HEK293 (cell line): ENCODE measurements around the gene SLC16A6.

Experiments
- CTCF ChIP-seq: fragments of 450-650 bp; formaldehyde crosslinking; IDR thresholded peaks from 2 replicates; pipeline ENCODE4 v1.5.1; 2016; ENCODE audit warnings: missing biosample characterization, missing genetic modification characterization
- PRDM1 ChIP-seq: fragments of 450-650 bp; formaldehyde crosslinking; IDR thresholded peaks from 2 replicates; pipeline ENCODE4; 2016; ENCODE audit warnings: missing biosample characterization, missing genetic modification characterization
- ZNF175 ChIP-seq: fragments of 450-650 bp; formaldehyde crosslinking; IDR thresholded peaks from 2 replicates; pipeline ENCODE4 v1.5.1; 2016; ENCODE audit warnings: missing biosample characterization, missing genetic modification characterization
- ZNF624 ChIP-seq: fragments of 450-650 bp; formaldehyde crosslinking; IDR thresholded peaks from 2 replicates; pipeline ENCODE4 v1.5.1; 2017; ENCODE audit warnings: missing biosample characterization, missing genetic modification characterization
- ZSCAN16 ChIP-seq: fragments of 450-650 bp; formaldehyde crosslinking; IDR thresholded peaks from 2 replicates; pipeline ENCODE4 v1.5.1; 2016; ENCODE audit warnings: missing biosample characterization, missing genetic modification characterization

GRCh38 chr17:68299817-68300216 lies 8.9 kb upstream of the SLC16A6 start:
- TF ChIP-seq CTCF (tag by site-specific recombination) (no peak), ZSCAN16 (no peak), ZNF624 (tag by site-specific recombination) (no peak), ZNF175 (tag by site-specific recombination) (no peak), PRDM1 (no peak)
